Measurements from ENCODE around the gene COL27A1. TPM values are rescaled to one million over a fixed set of nuclear protein-coding genes. Genes with fewer than 3 reads are reported as not detected.

Gene COL27A1
- total RNA-seq, 1 donor from 2014 or later: 1.3 TPM

DNA sequence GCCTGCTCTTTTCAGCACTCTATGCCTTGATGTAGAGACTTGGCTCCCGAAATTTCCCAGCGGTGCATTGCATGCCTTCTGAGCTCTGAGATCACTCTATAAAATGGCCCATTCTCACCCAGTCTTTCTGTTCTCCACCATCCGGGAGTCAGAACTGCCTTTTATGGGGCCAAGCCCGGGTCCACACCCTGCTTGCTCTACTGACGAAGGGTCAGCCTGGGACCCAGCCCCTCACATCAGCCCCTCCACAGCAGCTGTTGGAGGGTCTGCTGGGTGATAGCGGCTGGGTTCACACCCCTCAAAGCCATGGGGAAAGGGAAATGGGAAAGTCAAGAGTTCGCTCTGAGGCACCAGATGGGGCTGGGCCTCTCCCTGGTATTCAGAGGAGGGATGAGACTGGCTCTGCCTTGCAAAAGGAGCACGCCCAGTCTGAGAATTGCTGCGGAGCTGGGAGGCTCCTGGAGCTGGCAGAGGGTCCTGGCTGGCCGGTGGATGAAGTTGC, 101.5 kb downstream of the COL27A1 start:
- H3K36me3 ChIP-seq (ENCODE audit: control insufficient read depth, insufficient read depth, low read length): peaks cover 2% of the 10 kb centered on the region
- no peak for DNase-seq (ENCODE audit: low read depth)

GRCh38 chr9:114258218-114258617, 102.9 kb downstream of the COL27A1 start:
- no peak overlapping the region for H3K4me3 ChIP-seq (ENCODE audit: low read depth, low read length)
- TF ChIP-seq CTCF (IDR thresholded peaks at IDR 0.05; ENCODE audit: insufficient read depth, low read length, severe bottlenecking): no peak
- peaks cover 2% of the 10 kb centered on the region for H3K36me3 ChIP-seq (ENCODE audit: control insufficient read depth, insufficient read depth, low read length)
- DNase-seq (ENCODE audit: low read depth): no peak
- FAIRE-seq: no peak
- no peaks in the 10 kb centered on the region for H3K27me3 ChIP-seq (ENCODE audit: control insufficient read depth, insufficient read depth, low read length)

More for the DNA sequence above, 101.5 kb downstream of the COL27A1 start:
- H3K27me3 ChIP-seq (ENCODE audit: control insufficient read depth, insufficient read depth, low read length): no peaks in the 10 kb centered on the region
- TF ChIP-seq CTCF (IDR thresholded peaks at IDR 0.05; ENCODE audit: insufficient read depth, low read length, severe bottlenecking): no peak
- FAIRE-seq: peak; percentile 7
- no peak overlapping the region for H3K4me3 ChIP-seq (ENCODE audit: low read depth, low read length)

GRCh38 chr9:114258866-114259797, 103.8 kb downstream of the COL27A1 start:
- FAIRE-seq (no peak), DNase-seq (ENCODE audit: low read depth) (no peak)
- no peak for TF ChIP-seq CTCF (IDR thresholded peaks at IDR 0.05; ENCODE audit: insufficient read depth, low read length, severe bottlenecking)
- Histone ChIP-seq H3K27me3 (ENCODE audit: control insufficient read depth, insufficient read depth, low read length) (no peaks in the 10 kb centered on the region), H3K4me3 (ENCODE audit: low read depth, low read length) (no peak overlapping the region), H3K36me3 (ENCODE audit: control insufficient read depth, insufficient read depth, low read length) (peaks cover 2% of the 10 kb centered on the region)

DNA sequence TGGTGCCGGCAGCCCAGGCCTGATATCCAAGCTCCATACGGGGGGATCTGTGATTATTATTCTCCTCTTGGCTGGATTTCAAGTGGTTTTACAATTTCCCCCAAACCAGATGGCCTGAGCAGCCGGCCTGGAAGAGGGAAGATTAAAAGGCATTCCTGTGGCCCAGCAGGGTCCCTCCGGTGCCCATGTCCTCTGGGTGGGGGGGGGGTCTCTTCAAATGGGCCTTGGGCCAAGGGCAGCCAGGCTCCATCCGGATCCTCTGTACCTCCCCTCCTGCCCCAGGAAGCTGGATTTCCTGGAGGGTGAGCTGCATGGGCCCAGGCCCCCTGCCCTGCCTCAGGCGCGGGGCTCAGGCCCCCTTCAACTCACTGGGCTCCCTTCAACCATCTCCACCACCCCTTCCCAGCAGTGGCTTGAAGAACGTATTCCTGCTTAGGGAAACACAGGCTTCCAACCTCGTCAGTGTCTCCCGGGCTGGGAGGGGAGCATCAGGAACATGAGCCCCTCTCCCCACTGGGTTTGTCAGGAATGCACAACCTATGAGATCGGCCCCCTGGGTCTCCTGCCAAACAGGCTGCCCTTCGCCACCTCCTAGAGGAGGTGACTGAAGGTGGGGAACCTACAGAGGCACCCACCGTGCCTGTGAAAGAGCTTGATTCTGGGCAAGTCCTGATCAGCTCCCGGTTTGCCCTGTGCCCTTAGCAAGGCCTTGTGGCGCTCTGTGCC, 104.6 kb downstream of the COL27A1 start:
- H3K27me3 ChIP-seq (ENCODE audit: control insufficient read depth, insufficient read depth, low read length): no peaks in the 10 kb centered on the region
- no peak overlapping the region for H3K4me3 ChIP-seq (ENCODE audit: low read depth, low read length)
- DNase-seq (ENCODE audit: low read depth): no peak
- no peak for FAIRE-seq
- TF ChIP-seq CTCF (IDR thresholded peaks at IDR 0.05; ENCODE audit: insufficient read depth, low read length, severe bottlenecking): no peak
- peaks cover 2% of the 10 kb centered on the region for H3K36me3 ChIP-seq (ENCODE audit: control insufficient read depth, insufficient read depth, low read length)

GRCh38 chr9:114261026-114261425, 105.7 kb downstream of the COL27A1 start:
- H3K27me3 ChIP-seq (ENCODE audit: control insufficient read depth, insufficient read depth, low read length): no peaks in the 10 kb centered on the region
- FAIRE-seq (no peak), DNase-seq (ENCODE audit: low read depth) (no peak)
- no peak for TF ChIP-seq CTCF (IDR thresholded peaks at IDR 0.05; ENCODE audit: insufficient read depth, low read length, severe bottlenecking)
- H3K36me3 ChIP-seq (ENCODE audit: control insufficient read depth, insufficient read depth, low read length): peaks cover 2% of the 10 kb centered on the region
- no peak overlapping the region for H3K4me3 ChIP-seq (ENCODE audit: low read depth, low read length)
